Measurements from ENCODE around the gene EHMT1. TPM values are rescaled to one million over a fixed set of nuclear protein-coding genes. Genes with fewer than 3 reads are reported as not detected.

Gene EHMT1
- total and polyA plus RNA-seq, 10 of the 15 experiments (the other 5 are each of a cell fraction or from before 2014, with no cell fraction given), result 2.9 to 100 (median 48.1) TPM

DNA sequence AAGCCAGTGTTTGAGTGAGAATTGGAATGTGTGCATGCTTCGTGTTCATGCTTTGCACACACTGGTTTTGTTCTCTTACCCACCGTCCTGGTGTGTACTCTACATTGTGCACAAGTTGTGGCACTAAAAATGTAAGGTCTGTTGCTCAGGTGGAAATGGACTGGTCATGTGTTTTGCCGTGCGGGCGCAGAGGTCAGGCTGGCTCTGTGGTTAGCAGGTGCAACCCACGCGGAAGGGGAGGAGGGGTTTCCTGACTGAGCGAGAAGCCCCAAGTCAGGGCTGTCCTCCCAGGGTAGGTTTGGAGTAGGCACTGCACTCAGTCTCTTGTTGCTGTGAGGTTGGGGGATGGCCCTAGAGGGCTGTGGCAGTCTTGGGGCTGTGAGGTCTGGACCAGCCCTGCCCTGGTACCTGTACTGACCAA, 86.6 kb downstream of the EHMT1 start (continued):
- TF ChIP-seq KAT2A (conservative IDR thresholded peaks at IDR 0.05; ENCODE audit: control insufficient read depth, low read depth, low read length) (no peak), MXI1 (IDR thresholded peaks at IDR 0.05; ENCODE audit: low read depth, low read length) (peak; percentile 53; the same call in 1 of the 2 replicates), KDM1A (IDR thresholded peaks at IDR 0.05; ENCODE audit: borderline replicate concordance) (no peak), CBFB (IDR thresholded peaks at IDR 0.05; ENCODE audit: low read depth) (0 out of 2 replicates have a peak, but pooled peaks have one; percentile 59), HDGF (IDR thresholded peaks at IDR 0.05) (no peak)
- TF ChIP-seq, protein P1, sequence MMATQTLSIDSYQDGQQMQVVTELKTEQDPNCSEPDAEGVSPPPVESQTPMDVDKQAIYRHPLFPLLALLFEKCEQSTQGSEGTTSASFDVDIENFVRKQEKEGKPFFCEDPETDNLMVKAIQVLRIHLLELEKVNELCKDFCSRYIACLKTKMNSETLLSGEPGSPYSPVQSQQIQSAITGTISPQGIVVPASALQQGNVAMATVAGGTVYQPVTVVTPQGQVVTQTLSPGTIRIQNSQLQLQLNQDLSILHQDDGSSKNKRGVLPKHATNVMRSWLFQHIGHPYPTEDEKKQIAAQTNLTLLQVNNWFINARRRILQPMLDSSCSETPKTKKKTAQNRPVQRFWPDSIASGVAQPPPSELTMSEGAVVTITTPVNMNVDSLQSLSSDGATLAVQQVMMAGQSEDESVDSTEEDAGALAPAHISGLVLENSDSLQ (IDR thresholded peaks at IDR 0.05), result no peak
- TF ChIP-seq, protein P2, sequence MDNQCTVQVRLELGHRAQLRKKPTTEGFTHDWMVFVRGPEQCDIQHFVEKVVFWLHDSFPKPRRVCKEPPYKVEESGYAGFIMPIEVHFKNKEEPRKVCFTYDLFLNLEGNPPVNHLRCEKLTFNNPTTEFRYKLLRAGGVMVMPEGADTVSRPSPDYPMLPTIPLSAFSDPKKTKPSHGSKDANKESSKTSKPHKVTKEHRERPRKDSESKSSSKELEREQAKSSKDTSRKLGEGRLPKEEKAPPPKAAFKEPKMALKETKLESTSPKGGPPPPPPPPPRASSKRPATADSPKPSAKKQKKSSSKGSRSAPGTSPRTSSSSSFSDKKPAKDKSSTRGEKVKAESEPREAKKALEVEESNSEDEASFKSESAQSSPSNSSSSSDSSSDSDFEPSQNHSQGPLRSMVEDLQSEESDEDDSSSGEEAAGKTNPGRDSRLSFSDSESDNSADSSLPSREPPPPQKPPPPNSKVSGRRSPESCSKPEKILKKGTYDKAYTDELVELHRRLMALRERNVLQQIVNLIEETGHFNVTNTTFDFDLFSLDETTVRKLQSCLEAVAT (IDR thresholded peaks at IDR 0.05), result peak; percentile 69

DNA sequence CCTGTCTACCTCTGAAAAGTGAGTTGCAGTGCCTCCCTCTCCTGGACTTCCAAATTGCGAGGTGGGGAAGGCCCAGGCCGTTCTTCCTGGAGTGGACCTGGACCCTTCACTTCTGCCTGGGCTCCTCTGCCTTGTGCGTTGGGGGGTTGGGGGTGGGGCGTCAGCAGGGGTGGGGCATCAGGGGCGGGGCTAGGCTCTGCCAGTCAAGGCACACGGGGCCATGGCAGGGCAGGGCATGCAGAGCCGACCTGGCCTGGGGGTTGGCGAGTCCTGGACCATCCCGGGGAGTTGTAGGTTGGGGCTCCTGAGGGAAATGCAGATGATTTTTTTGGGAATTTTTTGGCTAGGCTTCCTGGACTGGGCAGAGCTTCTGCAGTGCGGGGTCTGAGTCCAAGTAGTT, 87.1 kb downstream of the EHMT1 start:
- intact Hi-C loops (cut with micrococcal nuclease; ENCODE audit: unreplicated experiment), result no loop called here
- BruUV-seq (replicated peaks), result no TSS peak

More for the DNA sequence above, 87.1 kb downstream of the EHMT1 start:
- in situ Hi-C loops (cut with MboI), result no loop called here
- SMC1A ChIA-PET (ENCODE audit: uncharacterized antibody, unreplicated experiment), result interaction anchor here (1.8 to 3.0 kb wide), 3 partner anchors 8 to 52 kb away, joined by 5 to 9 read pairs (median 6); no protein-coding TSS in a partner anchor
- 17% methylated on average over 9 of the region's 10 CpGs for WGBS (ENCODE audit: insufficient coverage, insufficient replicate concordance, low lambda C conversion rate, missing lambda C conversion rate)
- FAIRE-seq, result no peak
- peaks cover 47% of the 10 kb centered on the region for H3K79me2 ChIP-seq (ENCODE audit: control insufficient read depth, insufficient read depth, low read length)
- H2AFZ ChIP-seq (ENCODE audit: control insufficient read depth, low read depth, low read length), result no peak overlapping the region
- H3K27me3 ChIP-seq (replicated peaks in 1 of 2; ENCODE audit: control insufficient read depth in 2 of 2, insufficient read depth in 2 of 2, low read length in 1 of 2), result no peaks in the 10 kb centered on the region
- peaks cover 0 to 1% of the 10 kb centered on the region in 2 experiments; a peak in 3 of 4 replicates for H3K36me3 ChIP-seq (ENCODE audit: control insufficient read depth in 2 of 2, insufficient read depth in 2 of 2, low read length in 1 of 2)
- peak; percentile 72 for ATAC-seq
- POLR2A ChIA-PET, result no interaction called here
- 0 out of 2 replicates have a peak, but pooled peaks have one; percentile 66 for TF ChIP-seq SMARCA5 (IDR thresholded peaks at IDR 0.05)
- no peak for TF ChIP-seq NR2F1 (conservative IDR thresholded peaks at IDR 0.05)
- TF ChIP-seq, protein P3, sequence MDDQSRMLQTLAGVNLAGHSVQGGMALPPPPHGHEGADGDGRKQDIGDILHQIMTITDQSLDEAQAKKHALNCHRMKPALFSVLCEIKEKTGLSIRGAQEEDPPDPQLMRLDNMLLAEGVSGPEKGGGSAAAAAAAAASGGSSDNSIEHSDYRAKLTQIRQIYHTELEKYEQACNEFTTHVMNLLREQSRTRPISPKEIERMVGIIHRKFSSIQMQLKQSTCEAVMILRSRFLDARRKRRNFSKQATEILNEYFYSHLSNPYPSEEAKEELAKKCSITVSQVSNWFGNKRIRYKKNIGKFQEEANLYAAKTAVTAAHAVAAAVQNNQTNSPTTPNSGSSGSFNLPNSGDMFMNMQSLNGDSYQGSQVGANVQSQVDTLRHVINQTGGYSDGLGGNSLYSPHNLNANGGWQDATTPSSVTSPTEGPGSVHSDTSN (IDR thresholded peaks at IDR 0.05; ENCODE audit: insufficient replicate concordance, low read depth, low read length), result peak; percentile 55
- no peak for TF ChIP-seq ZZZ3 (IDR thresholded peaks at IDR 0.05; ENCODE audit: control insufficient read depth, insufficient read length, low read depth)
- TF ChIP-seq JUNB (IDR thresholded peaks at IDR 0.05), result no peak
- TF ChIP-seq, protein P4, sequence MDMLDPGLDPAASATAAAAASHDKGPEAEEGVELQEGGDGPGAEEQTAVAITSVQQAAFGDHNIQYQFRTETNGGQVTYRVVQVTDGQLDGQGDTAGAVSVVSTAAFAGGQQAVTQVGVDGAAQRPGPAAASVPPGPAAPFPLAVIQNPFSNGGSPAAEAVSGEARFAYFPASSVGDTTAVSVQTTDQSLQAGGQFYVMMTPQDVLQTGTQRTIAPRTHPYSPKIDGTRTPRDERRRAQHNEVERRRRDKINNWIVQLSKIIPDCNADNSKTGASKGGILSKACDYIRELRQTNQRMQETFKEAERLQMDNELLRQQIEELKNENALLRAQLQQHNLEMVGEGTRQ (IDR thresholded peaks at IDR 0.05; ENCODE audit: borderline replicate concordance, low read depth, low read length), result no peak
- no peak for TF ChIP-seq DPF2 (IDR thresholded peaks at IDR 0.05)
- TF ChIP-seq FOXM1 (IDR thresholded peaks at IDR 0.05; ENCODE audit: low read depth, low read length), result no peak
- TF ChIP-seq, protein P1 (IDR thresholded peaks at IDR 0.05), result peak; percentile 64; the same call in 1 of the 2 replicates
- no peak for TF ChIP-seq NR2C1 (IDR thresholded peaks at IDR 0.05)
- RAD21 ChIA-PET (ENCODE audit: unreplicated experiment), result interaction anchor here (0.9 kb wide), 1 partner anchor 33 kb away, joined by 5 read pairs; no protein-coding TSS in a partner anchor
- no peak for DNase-seq (ENCODE audit: low read depth, low spot score)
- peak overlapping the region; percentile 71 for H3K27ac ChIP-seq (ENCODE audit: control insufficient read depth, insufficient read depth)
- CTCF ChIA-PET, result interaction anchor here (1.8 kb wide), 1 partner anchor 33 kb away, joined by 7 read pairs; no protein-coding TSS in a partner anchor
- peaks cover 22% of the 10 kb centered on the region for H3K9me3 ChIP-seq (replicated peaks; ENCODE audit: control insufficient read depth, insufficient read depth, low read length)
- H3K4me2 ChIP-seq (ENCODE audit: control insufficient read depth, insufficient read depth), result peak overlapping the region; percentile 82
- H3K4me1 ChIP-seq (ENCODE audit: control insufficient read depth, insufficient read depth, low read length), result peaks cover 15% of the 10 kb centered on the region
- peak overlapping the region; percentile 28 for H3K9ac ChIP-seq (ENCODE audit: control insufficient read depth, insufficient read depth, low read length)
- no peaks in the 10 kb centered on the region for H4K20me1 ChIP-seq (ENCODE audit: control insufficient read depth, insufficient read depth)
- H3K4me3 ChIP-seq, result peak overlapping the region; percentile 49

Measured in GM12878 (cell line).